Ishikawa (cell line): Measurements from ENCODE around the gene MTMR10.

Experiments used
- CEBPB ChIP-seq: IDR thresholded peaks from 2 replicates; pipeline ENCODE4 v1.6.1; 2012
- CREB1 ChIP-seq: IDR thresholded peaks from 2 replicates; pipeline ENCODE4 v1.6.1; 2012; ENCODE audit warnings: low read depth
- EGR1 ChIP-seq: IDR thresholded peaks from 2 replicates; pipeline ENCODE4 v1.6.1; 2012
- EP300 ChIP-seq: IDR thresholded peaks from 2 replicates; pipeline ENCODE4 v1.6.1; 2012; ENCODE audit warnings: borderline replicate concordance
- FOXM1 ChIP-seq: IDR thresholded peaks from 2 replicates; pipeline ENCODE4 v1.6.1; 2012; ENCODE audit warnings: low read depth, borderline replicate concordance
- NFIC ChIP-seq: IDR thresholded peaks from 2 replicates; pipeline ENCODE4 v1.6.1; 2012
- RAD21 ChIP-seq: IDR thresholded peaks from 2 replicates; pipeline ENCODE4 v1.6.1; 2012; ENCODE audit warnings: low read depth
- REST ChIP-seq: IDR thresholded peaks from 2 replicates; pipeline ENCODE4 v1.6.1; 2012; ENCODE audit warnings: low read depth, mild to moderate bottlenecking
- TAF1 ChIP-seq: IDR thresholded peaks from 2 replicates; pipeline ENCODE4 v1.6.1; 2012; ENCODE audit warnings: low read depth, mild to moderate bottlenecking
- TCF12 ChIP-seq: IDR thresholded peaks from 2 replicates; pipeline ENCODE4 v1.6.1; 2012; ENCODE audit warnings: low read depth
- TEAD4 ChIP-seq: IDR thresholded peaks from 2 replicates; pipeline ENCODE4 v1.6.1; 2012
- USF1 ChIP-seq: IDR thresholded peaks from 2 replicates; pipeline ENCODE4 v1.6.1; 2012
- YY1 ChIP-seq: IDR thresholded peaks from 2 replicates; pipeline ENCODE4 v1.6.1; 2012; ENCODE audit warnings: low read depth
- ZBTB7A ChIP-seq: IDR thresholded peaks from 2 replicates; pipeline ENCODE4 v1.6.1; 2012; ENCODE audit warnings: low read depth
- TF ChIP-seq, protein P1 (sequence below): IDR thresholded peaks from 2 replicates; pipeline ENCODE4 v1.6.1; 2012

MTMR10 gene

DNA sequence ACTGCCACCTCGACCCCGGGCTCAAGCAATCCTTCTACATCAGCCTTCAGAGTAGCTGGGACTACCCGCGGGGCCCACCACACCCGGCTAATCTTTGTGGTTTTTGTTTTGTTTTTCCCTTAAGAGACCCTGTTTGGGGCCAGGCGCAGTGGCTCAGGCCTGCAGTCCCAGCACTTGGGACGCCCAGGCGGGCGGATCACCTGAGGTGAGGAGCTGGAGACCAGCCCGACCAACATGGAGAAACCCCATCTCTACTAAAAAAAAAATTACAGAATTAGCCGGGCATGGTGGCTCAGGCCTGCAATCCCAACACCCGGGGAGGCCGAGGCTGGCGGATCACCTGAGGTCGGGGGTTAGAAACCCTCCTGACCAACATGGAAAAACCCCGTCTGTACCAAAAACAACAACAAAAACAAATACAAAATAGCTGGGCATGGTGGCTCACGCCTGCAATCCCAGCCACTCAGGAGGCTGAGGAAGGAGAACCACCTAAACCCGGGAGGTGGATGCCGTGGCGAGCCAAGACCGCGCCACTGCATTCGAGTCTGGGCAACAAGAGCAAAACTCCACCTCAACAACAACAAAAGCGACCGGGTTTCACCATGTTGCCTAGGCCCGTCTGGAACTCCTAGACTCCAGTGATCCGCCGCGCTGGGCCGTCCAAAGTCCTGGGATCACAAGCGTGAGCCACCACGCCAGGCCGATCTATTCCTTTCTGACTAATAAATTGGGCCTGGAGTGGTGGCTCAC, 95.8 kb downstream of the MTMR10 start:
- TF ChIP-seq TEAD4 (no peak), CREB1 (no peak), NFIC (no peak), EP300 (no peak), REST (no peak), TCF12 (no peak), USF1 (no peak), TAF1 (no peak), FOXM1 (no peak), CEBPB (no peak), EGR1 (no peak), YY1 (no peak), ZBTB7A (no peak), RAD21 (no peak)
- TF ChIP-seq, protein P1, sequence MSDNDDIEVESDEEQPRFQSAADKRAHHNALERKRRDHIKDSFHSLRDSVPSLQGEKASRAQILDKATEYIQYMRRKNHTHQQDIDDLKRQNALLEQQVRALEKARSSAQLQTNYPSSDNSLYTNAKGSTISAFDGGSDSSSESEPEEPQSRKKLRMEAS = no peak

GRCh38 chr15:30889196-30889595, 102.2 kb downstream of the MTMR10 start:
- TF ChIP-seq TAF1 (no peak), CEBPB (no peak), EGR1 (no peak), TEAD4 (no peak), CREB1 (no peak), YY1 (no peak)
- TF ChIP-seq, protein P1 = no peak
